Muscle layer of duodenum (tissue), 2 donors: ENCODE results near the gene SAMD4A.

Source experiments
- H3K27ac ChIP-seq: one replicate; pipeline ENCODE4 v1.7.0; 2013; ENCODE audit warnings: mild to moderate bottlenecking, low read length
- H3K27me3 ChIP-seq: one replicate; pipeline ENCODE4 v1.7.0; 2013; ENCODE audit warnings: low read depth, mild to moderate bottlenecking, control low read depth, low read length
- H3K36me3 ChIP-seq, 2 donors: one replicate each; pipeline ENCODE4 v1.7.0; 2013; ENCODE audit warnings: low read length in 2 of 2, control low read depth in 1 of 2, mild to moderate bottlenecking in 1 of 2; ENCODE audit not compliant: insufficient read depth in 2 of 2, control insufficient read depth in 1 of 2
- H3K4me1 ChIP-seq, 2 donors: one replicate each; pipeline ENCODE4 v1.7.0; 2013; ENCODE audit warnings: low read length in 2 of 2, mild to moderate bottlenecking in 2 of 2, control low read depth in 1 of 2, moderate library complexity in 1 of 2; ENCODE audit not compliant: insufficient read depth in 2 of 2, control insufficient read depth in 1 of 2
- H3K4me3 ChIP-seq, 2 donors: one replicate each; pipeline ENCODE4 v1.7.0; 2013; ENCODE audit warnings: low read length in 2 of 2, low read depth in 1 of 2, mild to moderate bottlenecking in 1 of 2
- H3K9me3 ChIP-seq, 2 donors: one replicate each; pipeline ENCODE4 v1.7.0; 2013; ENCODE audit warnings: low read length in 2 of 2, control low read depth in 1 of 2, mild to moderate bottlenecking in 1 of 2; ENCODE audit not compliant: control insufficient read depth in 1 of 2
- donor health status: healthy.

Gene SAMD4A

DNA sequence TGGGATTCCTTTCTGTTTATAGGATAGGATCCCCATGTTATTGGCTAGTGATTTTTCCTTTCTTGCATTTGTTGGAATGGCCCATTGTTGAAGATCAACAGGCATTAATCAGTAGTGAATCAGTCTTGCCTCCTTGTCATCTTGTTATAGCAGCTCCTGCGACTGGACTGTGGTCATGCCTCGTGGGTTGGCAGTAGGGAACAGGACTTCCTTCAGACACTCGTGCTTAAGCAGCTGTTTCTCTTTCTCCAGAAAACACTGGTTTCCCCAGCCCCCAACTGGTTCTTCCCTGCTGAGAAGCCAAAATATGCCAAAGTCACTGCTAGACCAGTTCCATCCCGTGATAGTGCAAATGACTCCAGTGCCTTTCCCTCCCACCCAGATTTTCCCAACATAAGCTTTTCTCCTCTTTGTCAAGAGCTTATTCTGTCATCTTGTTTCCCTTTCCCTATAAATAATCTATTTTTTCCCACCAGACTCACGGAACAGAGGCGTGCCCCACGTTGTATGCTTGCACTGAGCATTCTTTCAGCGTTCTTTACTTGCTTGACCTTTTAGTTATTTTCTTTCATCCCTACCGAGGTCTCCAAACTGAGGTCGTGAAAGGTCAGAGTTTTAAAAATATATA lies 83.5 kb downstream of the SAMD4A start:
- H3K27me3 ChIP-seq, result no peaks in the 10 kb centered on the region
- H3K27ac ChIP-seq, result peak overlapping the region; percentile 87
- no peaks in the 10 kb centered on the region for H3K9me3 ChIP-seq
- peak overlapping the region in 1 of 2 donors; percentile 27 for H3K4me3 ChIP-seq
- H3K4me1 ChIP-seq, result peaks cover 19 to 23% of the 10 kb centered on the region in 2 donors
- peaks cover 0 to 3% of the 10 kb centered on the region in 2 donors for H3K36me3 ChIP-seq

DNA sequence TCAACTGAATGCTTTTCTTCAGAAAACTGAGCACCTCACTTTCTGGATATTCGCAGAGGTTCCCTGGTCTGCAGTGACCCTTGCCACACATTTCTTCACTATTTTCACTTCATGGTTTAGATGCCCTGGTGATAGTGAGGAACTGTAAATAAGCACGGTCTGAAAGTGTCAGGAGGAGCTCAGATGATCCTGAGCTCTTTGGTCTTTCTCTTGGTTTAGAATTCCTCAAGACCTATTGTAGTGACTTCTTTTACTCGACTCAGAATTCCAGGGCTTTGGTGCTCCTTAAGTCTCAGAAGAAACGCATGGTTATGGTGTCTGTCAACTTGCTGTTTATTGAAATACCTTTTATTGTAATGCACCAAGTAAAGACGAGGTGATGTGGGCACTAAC lies 84.0 kb downstream of the SAMD4A start:
- Histone ChIP-seq H3K4me1 (peaks cover 19 to 21% of the 10 kb centered on the region in 2 donors), H3K9me3 (no peaks in the 10 kb centered on the region), H3K27ac (peak overlapping the region; percentile 87), H3K4me3 (peak overlapping the region in 1 of 2 donors; percentile 27), H3K27me3 (no peaks in the 10 kb centered on the region), H3K36me3 (peaks cover 0 to 3% of the 10 kb centered on the region in 2 donors)

DNA sequence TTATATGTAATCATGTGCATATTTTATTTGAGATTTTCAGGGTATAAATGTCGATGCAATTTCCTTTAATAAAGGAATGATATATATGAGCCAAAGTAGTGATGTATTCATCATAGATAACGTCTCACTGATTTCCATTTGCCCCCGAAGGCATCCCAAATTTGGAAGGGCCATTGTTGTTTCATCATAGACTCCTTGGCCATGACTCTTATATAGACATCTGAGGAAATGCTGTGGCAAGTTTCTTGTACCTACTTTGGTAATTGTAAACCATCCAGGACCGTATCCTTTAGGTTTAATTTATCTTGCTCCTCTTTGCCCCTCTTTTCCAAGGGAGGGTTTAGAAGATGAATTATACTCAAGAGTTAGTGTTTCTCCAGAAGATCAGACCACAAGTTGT lies 84.7 kb downstream of the SAMD4A start:
- no peaks in the 10 kb centered on the region for H3K27me3 ChIP-seq
- peak overlapping the region in 1 of 2 donors; percentile 4 for H3K4me3 ChIP-seq
- H3K9me3 ChIP-seq, result no peaks in the 10 kb centered on the region
- H3K27ac ChIP-seq, result peak overlapping the region; percentile 87
- H3K36me3 ChIP-seq, result peaks cover 0 to 3% of the 10 kb centered on the region in 2 donors
- peaks cover 14 to 19% of the 10 kb centered on the region in 2 donors for H3K4me1 ChIP-seq

GRCh38 chr14:54652188-54652587 lies 85.3 kb downstream of the SAMD4A start:
- H3K27ac ChIP-seq, result peak overlapping the region; percentile 87
- no peaks in the 10 kb centered on the region for H3K9me3 ChIP-seq
- H3K4me1 ChIP-seq, result peaks cover 12 to 19% of the 10 kb centered on the region in 2 donors
- peak overlapping the region in 1 of 2 donors; percentile 4 for H3K4me3 ChIP-seq
- peaks cover 0 to 3% of the 10 kb centered on the region in 2 donors for H3K36me3 ChIP-seq
- H3K27me3 ChIP-seq, result no peaks in the 10 kb centered on the region

DNA sequence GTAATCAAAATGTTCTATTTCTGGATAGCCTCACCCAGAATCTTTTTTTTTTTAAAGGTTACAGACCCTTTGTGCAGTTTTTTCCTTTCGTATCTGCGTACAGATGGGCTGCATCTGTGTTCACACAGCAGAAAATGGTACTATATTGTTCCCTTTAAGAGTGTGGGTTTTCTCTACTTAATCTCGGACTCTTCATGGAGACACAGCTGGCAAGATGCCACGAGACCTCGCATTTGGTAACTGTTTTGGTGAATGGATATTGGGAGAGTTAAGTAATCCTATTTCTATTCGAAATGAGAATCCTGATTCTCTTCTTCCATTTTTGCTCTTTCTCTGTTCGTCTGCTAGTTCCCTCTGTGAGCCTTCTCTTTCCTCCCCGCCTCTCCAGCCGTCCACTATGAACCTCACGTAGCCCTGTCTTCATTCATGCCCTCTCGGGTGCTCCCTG lies 85.7 kb downstream of the SAMD4A start:
- Histone ChIP-seq H3K4me3 (peak overlapping the region in 1 of 2 donors; percentile 28), H3K9me3 (no peaks in the 10 kb centered on the region), H3K27me3 (no peaks in the 10 kb centered on the region), H3K27ac (peak overlapping the region; percentile 87), H3K36me3 (peaks cover 0 to 3% of the 10 kb centered on the region in 2 donors), H3K4me1 (peaks cover 12 to 19% of the 10 kb centered on the region in 2 donors)

- no peaks in the 10 kb centered on the region for H3K9me3 ChIP-seq
- H3K27me3 ChIP-seq, result no peaks in the 10 kb centered on the region
- peak overlapping the region; percentile 82 for H3K27ac ChIP-seq
- no peak overlapping the region for H3K4me3 ChIP-seq
- peaks cover 0 to 3% of the 10 kb centered on the region in 2 donors for H3K36me3 ChIP-seq
- H3K4me1 ChIP-seq, result peaks cover 12 to 19% of the 10 kb centered on the region in 2 donors
These were observed 87.0 kb downstream of the SAMD4A start for GRCh38 chr14:54653712-54654469.

DNA sequence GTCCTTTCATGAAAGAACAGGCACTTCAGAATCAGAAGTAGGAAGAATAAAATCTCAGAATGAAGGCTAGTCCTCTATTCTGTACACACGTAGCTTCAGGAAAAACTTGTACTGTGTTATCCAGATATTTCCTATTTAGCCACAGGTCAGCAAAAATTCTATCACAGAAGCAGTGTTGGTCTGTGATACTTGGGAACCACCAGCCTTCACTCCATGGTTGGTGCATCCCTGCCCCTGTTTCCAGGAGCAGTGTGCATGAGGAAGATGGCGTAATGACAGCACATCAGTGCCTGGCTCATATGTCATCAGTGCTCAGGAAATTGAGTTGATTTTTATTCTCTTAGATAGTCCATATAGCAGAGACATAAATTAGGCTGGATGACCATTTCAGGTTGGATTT lies 87.7 kb downstream of the SAMD4A start:
- H3K4me3 ChIP-seq, result no peak overlapping the region
- peaks cover 0 to 3% of the 10 kb centered on the region in 2 donors for H3K36me3 ChIP-seq
- H3K4me1 ChIP-seq, result peaks cover 12 to 19% of the 10 kb centered on the region in 2 donors
- H3K27me3 ChIP-seq, result no peaks in the 10 kb centered on the region
- H3K27ac ChIP-seq, result peak overlapping the region; percentile 82
- no peaks in the 10 kb centered on the region for H3K9me3 ChIP-seq

DNA sequence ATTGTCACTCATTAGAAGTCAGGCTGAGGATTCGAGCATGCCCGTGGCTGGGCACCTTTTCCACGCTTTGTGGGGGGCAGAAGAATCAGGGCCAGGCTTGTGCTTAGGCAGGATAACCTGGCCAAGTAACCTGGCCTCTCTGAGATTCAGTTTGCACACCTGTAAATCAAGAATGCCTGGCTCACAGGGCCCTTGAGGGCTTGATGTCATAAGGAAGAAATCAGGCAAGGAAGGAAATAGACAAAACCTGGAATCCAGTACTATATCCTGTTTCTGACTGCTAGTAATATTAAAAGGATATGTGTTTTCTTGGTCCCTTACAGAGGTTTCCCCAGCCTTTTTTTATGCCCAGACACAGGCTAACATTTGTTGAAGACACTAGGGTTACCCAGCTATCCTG lies 91.9 kb downstream of the SAMD4A start:
- no peaks in the 10 kb centered on the region for H3K36me3 ChIP-seq
- H3K4me3 ChIP-seq, result no peak overlapping the region
- no peak overlapping the region for H3K27ac ChIP-seq
- H3K9me3 ChIP-seq, result no peaks in the 10 kb centered on the region
- H3K4me1 ChIP-seq, result peaks cover 0 to 5% of the 10 kb centered on the region in 2 donors
- no peaks in the 10 kb centered on the region for H3K27me3 ChIP-seq

DNA sequence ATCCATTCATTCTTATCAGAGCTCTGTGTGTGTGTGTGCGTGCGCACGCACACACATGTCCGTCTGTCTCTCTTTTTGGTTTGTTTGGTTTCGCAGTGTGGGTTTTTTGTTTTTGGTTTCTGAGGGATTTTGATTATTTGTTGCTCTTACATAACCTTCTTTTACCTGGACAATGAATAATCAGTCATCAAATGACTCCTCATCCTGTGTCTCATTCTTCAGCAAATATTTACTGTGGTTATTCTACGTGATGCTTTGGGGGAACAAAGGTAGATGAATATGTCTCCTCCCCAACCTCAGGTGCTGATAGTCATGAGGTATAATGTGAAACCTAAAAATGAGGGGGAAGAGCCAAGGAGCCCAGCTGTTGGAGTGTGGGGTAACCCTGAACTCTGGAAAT lies 92.4 kb downstream of the SAMD4A start:
- Histone ChIP-seq H3K27ac (no peak overlapping the region), H3K27me3 (no peaks in the 10 kb centered on the region), H3K9me3 (no peaks in the 10 kb centered on the region), H3K4me3 (no peak overlapping the region), H3K36me3 (no peaks in the 10 kb centered on the region), H3K4me1 (no peaks in the 10 kb centered on the region)

DNA sequence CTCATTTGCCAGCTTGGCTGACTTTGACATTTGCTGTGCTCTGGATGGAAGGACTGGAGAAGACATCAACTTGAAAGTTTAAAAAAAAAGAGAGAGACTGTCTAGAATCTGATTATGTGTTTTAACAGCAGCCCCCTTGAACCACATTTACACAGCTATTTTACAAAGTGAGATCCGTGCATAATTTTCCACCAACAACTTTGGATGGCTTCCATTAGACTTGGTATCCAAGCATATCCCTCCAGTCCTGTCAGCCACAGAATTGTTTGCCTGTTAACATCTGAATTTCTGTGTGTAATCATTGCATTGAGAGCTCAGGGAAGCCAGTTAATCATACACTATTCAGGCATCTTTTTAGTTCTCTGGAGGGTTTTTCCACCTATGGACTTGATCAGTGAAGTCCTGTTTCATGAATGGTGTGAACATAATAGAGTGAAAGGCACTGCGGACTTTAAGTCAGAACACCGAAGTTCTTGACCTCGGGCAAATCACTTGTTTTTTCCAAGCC lies 93.7 kb downstream of the SAMD4A start:
- Histone ChIP-seq H3K9me3 (no peaks in the 10 kb centered on the region), H3K36me3 (no peaks in the 10 kb centered on the region), H3K27me3 (no peaks in the 10 kb centered on the region), H3K4me1 (no peaks in the 10 kb centered on the region), H3K4me3 (no peak overlapping the region), H3K27ac (no peak overlapping the region)

GRCh38 chr14:54662491-54663133 lies 95.7 kb downstream of the SAMD4A start:
- H3K9me3 ChIP-seq, result no peaks in the 10 kb centered on the region
- no peak overlapping the region for H3K4me3 ChIP-seq
- no peaks in the 10 kb centered on the region for H3K4me1 ChIP-seq

More at GRCh38 chr14:54662491-54663133, 95.7 kb downstream of the SAMD4A start:
- Histone ChIP-seq H3K27me3 (no peaks in the 10 kb centered on the region), H3K36me3 (no peaks in the 10 kb centered on the region), H3K27ac (no peak overlapping the region)
